ENCODE results near the gene SNX1. TPM values are rescaled to one million over a fixed set of nuclear protein-coding genes. Genes with fewer than 3 reads are reported as not detected.

The SNX1 gene
- total and polyA plus RNA-seq, 2 donors, result 36.6 to 85.6 TPM

GRCh38 chr15:64121614-64122013 lies 25.8 kb downstream of the SNX1 start:
- Histone ChIP-seq H3K4me1 (ENCODE audit: control insufficient read depth in 2 of 2, insufficient read depth in 2 of 2, low read length in 2 of 2) (peaks cover 0 to 3% of the 10 kb centered on the region in 2 donors), H3K36me3 (ENCODE audit: control insufficient read depth in 2 of 2, insufficient read depth in 2 of 2, low read length in 1 of 2) (peaks cover 52 to 85% of the 10 kb centered on the region in 2 donors), H3K27ac (ENCODE audit: low read depth in 1 of 2, low read length in 1 of 2) (no peak overlapping the region), H3K4me3 (ENCODE audit: low read length in 2 of 2) (no peak overlapping the region), H3K27me3 (ENCODE audit: control insufficient read depth in 2 of 2, insufficient read depth in 1 of 2, low read length in 1 of 2) (no peaks in the 10 kb centered on the region), H3K9me3 (ENCODE audit: control insufficient read depth in 2 of 2, insufficient read depth in 1 of 2, low read length in 1 of 2) (no peaks in the 10 kb centered on the region)
- no peak for DNase-seq (ENCODE audit: low read depth in 6 of 9, low spot score in 9 of 9)
- WGBS, result 98% methylated on average over 4 of the region's 4 CpGs

DNA sequence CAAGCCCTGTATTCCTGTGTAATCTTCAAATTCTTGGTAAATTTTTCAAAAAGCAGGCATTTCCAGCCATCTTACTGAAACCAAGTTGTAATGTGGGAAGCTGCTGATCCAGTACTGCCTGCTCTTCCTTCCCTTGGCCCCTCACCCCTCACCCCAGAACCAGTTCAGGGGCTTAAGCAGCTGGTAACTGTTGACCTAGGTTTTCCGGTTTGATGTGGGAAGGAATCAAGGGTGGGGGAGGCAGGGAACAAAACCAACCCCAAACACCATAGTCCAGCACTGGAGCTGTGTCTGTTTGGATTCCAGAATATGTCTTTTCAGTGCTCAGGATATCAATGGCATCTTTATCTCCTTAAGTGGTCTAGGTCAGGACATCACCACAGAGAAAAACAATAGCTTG lies 26.7 kb downstream of the SNX1 start:
- Histone ChIP-seq H3K4me1 (ENCODE audit: control insufficient read depth in 2 of 2, insufficient read depth in 2 of 2, low read length in 2 of 2) (peaks cover 0 to 3% of the 10 kb centered on the region in 2 donors), H3K36me3 (ENCODE audit: control insufficient read depth in 2 of 2, insufficient read depth in 2 of 2, low read length in 1 of 2) (peaks cover 51 to 85% of the 10 kb centered on the region in 2 donors), H3K27ac (ENCODE audit: low read depth in 1 of 2, low read length in 1 of 2) (no peak overlapping the region), H3K4me3 (ENCODE audit: low read length in 2 of 2) (no peak overlapping the region), H3K27me3 (ENCODE audit: control insufficient read depth in 2 of 2, insufficient read depth in 1 of 2, low read length in 1 of 2) (no peaks in the 10 kb centered on the region), H3K9me3 (ENCODE audit: control insufficient read depth in 2 of 2, insufficient read depth in 1 of 2, low read length in 1 of 2) (no peaks in the 10 kb centered on the region)
- no peak for DNase-seq (ENCODE audit: low read depth in 6 of 9, low spot score in 9 of 9)
- 98% methylated on average over 1 of the region's 1 CpG for WGBS

DNA sequence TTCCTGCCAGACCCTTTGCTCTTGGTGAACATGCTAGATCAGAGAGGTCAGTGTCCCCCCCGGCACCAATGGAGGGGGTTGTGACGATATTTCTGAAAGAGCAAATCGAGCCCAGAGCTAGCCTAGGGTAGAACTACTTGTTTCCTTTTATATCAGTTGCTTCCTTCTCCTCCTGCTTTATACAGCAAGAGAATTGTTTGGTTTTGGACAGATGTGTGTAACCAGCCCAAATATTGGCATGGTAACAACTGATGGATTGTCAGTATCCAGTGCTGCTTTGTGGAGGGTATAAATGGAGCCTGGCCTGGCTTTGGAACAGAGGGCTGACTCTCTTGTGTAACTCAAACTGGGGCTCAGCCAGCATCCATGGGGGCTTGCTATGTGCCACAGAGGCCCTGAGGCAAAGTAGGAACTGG lies 27.2 kb downstream of the SNX1 start:
- 95% methylated on average over 3 of the region's 3 CpGs for WGBS
- Histone ChIP-seq H3K4me1 (ENCODE audit: control insufficient read depth in 2 of 2, insufficient read depth in 2 of 2, low read length in 2 of 2) (peaks cover 0 to 3% of the 10 kb centered on the region in 2 donors), H3K27me3 (ENCODE audit: control insufficient read depth in 2 of 2, insufficient read depth in 1 of 2, low read length in 1 of 2) (no peaks in the 10 kb centered on the region), H3K36me3 (ENCODE audit: control insufficient read depth in 2 of 2, insufficient read depth in 2 of 2, low read length in 1 of 2) (peaks cover 51 to 85% of the 10 kb centered on the region in 2 donors), H3K9me3 (ENCODE audit: control insufficient read depth in 2 of 2, insufficient read depth in 1 of 2, low read length in 1 of 2) (no peaks in the 10 kb centered on the region), H3K4me3 (ENCODE audit: low read length in 2 of 2) (no peak overlapping the region), H3K27ac (ENCODE audit: low read depth in 1 of 2, low read length in 1 of 2) (no peak overlapping the region)
- DNase-seq (ENCODE audit: low read depth in 6 of 9, low spot score in 9 of 9), result no peak

DNA sequence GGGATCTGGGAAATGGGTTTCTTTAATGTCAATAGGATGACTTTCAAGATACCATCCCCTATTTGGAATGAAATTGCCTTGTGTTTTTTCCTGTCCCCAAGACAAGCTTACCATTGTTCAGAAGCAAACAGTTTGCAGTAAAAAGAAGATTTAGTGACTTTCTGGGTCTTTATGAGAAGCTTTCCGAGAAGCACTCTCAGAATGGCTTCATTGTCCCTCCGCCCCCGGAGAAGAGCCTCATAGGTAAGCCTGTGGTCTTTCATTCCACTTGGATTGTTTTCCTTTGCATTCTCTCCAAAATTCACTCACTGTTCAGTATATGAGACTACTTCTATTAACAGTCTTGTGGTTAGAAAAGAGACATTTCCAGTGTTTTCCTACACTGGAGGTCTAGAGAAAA lies 30.2 kb downstream of the SNX1 start:
- 79% methylated on average over 3 of the region's 3 CpGs for WGBS
- Histone ChIP-seq H3K27me3 (ENCODE audit: control insufficient read depth in 2 of 2, insufficient read depth in 1 of 2, low read length in 1 of 2) (no peaks in the 10 kb centered on the region), H3K4me1 (ENCODE audit: control insufficient read depth in 2 of 2, insufficient read depth in 2 of 2, low read length in 2 of 2) (peaks cover 0 to 3% of the 10 kb centered on the region in 2 donors), H3K36me3 (ENCODE audit: control insufficient read depth in 2 of 2, insufficient read depth in 2 of 2, low read length in 1 of 2) (peaks cover 52 to 84% of the 10 kb centered on the region in 2 donors), H3K4me3 (ENCODE audit: low read length in 2 of 2) (no peak overlapping the region), H3K27ac (ENCODE audit: low read depth in 1 of 2, low read length in 1 of 2) (no peak overlapping the region), H3K9me3 (ENCODE audit: control insufficient read depth in 2 of 2, insufficient read depth in 1 of 2, low read length in 1 of 2) (no peaks in the 10 kb centered on the region)
- no peak for DNase-seq (ENCODE audit: low read depth in 6 of 9, low spot score in 9 of 9)

DNA sequence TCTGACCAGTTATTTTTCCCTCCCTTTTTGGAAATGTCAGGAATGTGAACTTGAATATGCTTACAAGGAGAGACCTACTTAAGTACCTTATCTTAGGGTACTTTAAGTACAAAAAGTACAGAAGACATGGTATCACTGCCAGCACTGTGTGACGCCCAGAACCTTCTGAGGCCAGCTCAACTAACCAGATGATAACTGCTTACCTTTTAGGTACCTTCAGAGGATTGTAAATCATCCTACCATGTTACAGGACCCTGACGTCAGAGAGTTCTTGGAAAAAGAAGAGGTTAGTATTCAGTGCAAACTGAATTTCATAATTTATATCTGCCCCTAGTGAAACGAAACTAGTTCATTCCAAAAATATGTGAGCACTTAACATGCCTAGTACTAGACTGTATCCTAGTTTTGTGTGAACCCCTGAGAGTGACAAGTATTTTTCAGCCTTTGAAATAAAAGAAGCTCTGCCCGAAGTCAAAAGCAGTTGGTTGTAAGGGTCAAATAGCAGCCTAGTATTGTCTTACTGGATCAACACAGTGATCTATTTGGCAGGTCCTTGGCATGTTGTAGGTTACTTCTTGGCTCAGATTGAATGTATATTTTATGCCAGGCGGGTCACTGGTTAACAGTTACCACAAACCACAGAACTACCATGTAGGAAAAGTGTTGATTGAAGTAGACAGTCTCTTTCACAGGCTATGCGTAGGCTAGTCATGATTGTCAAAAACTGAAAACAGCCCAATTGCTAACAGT lies 31.9 kb downstream of the SNX1 start:
- no peak for DNase-seq (ENCODE audit: low read depth in 6 of 9, low spot score in 9 of 9)
- peak overlapping the region in 1 of 2 donors; percentile 20 for H3K27ac ChIP-seq (ENCODE audit: low read depth in 1 of 2, low read length in 1 of 2)
- no peaks in the 10 kb centered on the region for H3K27me3 ChIP-seq (ENCODE audit: control insufficient read depth in 2 of 2, insufficient read depth in 1 of 2, low read length in 1 of 2)
- 95% methylated on average over 6 of the region's 6 CpGs for WGBS
- no peaks in the 10 kb centered on the region for H3K9me3 ChIP-seq (ENCODE audit: control insufficient read depth in 2 of 2, insufficient read depth in 1 of 2, low read length in 1 of 2)
- peaks cover 0 to 4% of the 10 kb centered on the region in 2 donors for H3K4me1 ChIP-seq (ENCODE audit: control insufficient read depth in 2 of 2, insufficient read depth in 2 of 2, low read length in 2 of 2)
- no peak overlapping the region for H3K4me3 ChIP-seq (ENCODE audit: low read length in 2 of 2)
- peaks cover 60 to 86% of the 10 kb centered on the region in 2 donors for H3K36me3 ChIP-seq (ENCODE audit: control insufficient read depth in 2 of 2, insufficient read depth in 2 of 2, low read length in 1 of 2)

DNA sequence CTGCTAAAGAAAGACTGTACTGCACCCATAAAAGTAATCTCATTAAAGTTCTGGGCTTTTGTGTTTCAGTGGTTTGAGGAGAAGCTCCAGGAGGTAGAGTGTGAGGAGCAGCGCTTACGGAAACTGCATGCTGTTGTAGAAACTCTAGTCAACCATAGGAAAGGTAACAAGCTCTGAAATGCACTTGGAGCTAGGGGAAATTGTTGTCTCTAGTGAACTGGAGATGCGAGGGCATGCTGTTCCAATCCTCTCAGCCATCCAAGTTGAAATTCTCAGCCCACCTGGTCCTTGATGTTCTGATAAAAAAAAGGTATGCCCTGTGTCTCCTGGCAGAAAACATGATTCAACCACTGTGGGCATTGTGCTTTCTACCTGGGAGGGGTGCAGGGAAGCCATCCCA lies 34.4 kb downstream of the SNX1 start:
- no peak overlapping the region for H3K4me3 ChIP-seq (ENCODE audit: low read length in 2 of 2)
- H3K4me1 ChIP-seq (ENCODE audit: control insufficient read depth in 2 of 2, insufficient read depth in 2 of 2, low read length in 2 of 2), result peaks cover 0 to 4% of the 10 kb centered on the region in 2 donors
- 92% methylated on average over 3 of the region's 3 CpGs for WGBS
- no peaks in the 10 kb centered on the region for H3K9me3 ChIP-seq (ENCODE audit: control insufficient read depth in 2 of 2, insufficient read depth in 1 of 2, low read length in 1 of 2)
- no peaks in the 10 kb centered on the region for H3K27me3 ChIP-seq (ENCODE audit: control insufficient read depth in 2 of 2, insufficient read depth in 1 of 2, low read length in 1 of 2)
- H3K27ac ChIP-seq (ENCODE audit: low read depth in 1 of 2, low read length in 1 of 2), result peak overlapping the region in 1 of 2 donors; percentile 60
- H3K36me3 ChIP-seq (ENCODE audit: control insufficient read depth in 2 of 2, insufficient read depth in 2 of 2, low read length in 1 of 2), result peaks cover 70 to 87% of the 10 kb centered on the region in 2 donors
- no peak for DNase-seq (ENCODE audit: low read depth in 6 of 9, low spot score in 9 of 9)

GRCh38 chr15:64131547-64131946 lies 35.8 kb downstream of the SNX1 start:
- WGBS, result over 99% methylated on average over 7 of the region's 7 CpGs
- DNase-seq (ENCODE audit: low read depth in 6 of 9, low spot score in 9 of 9), result no peak
- H3K27me3 ChIP-seq (ENCODE audit: control insufficient read depth in 2 of 2, insufficient read depth in 1 of 2, low read length in 1 of 2), result no peaks in the 10 kb centered on the region
- H3K27ac ChIP-seq (ENCODE audit: low read depth in 1 of 2, low read length in 1 of 2), result peak overlapping the region in 1 of 2 donors; percentile 60
- no peaks in the 10 kb centered on the region for H3K9me3 ChIP-seq (ENCODE audit: control insufficient read depth in 2 of 2, insufficient read depth in 1 of 2, low read length in 1 of 2)
- peaks cover 0 to 4% of the 10 kb centered on the region in 2 donors for H3K4me1 ChIP-seq (ENCODE audit: control insufficient read depth in 2 of 2, insufficient read depth in 2 of 2, low read length in 2 of 2)
- peaks cover 72 to 91% of the 10 kb centered on the region in 2 donors for H3K36me3 ChIP-seq (ENCODE audit: control insufficient read depth in 2 of 2, insufficient read depth in 2 of 2, low read length in 1 of 2)
- H3K4me3 ChIP-seq (ENCODE audit: low read length in 2 of 2), result no peak overlapping the region

- Histone ChIP-seq H3K9me3 (ENCODE audit: control insufficient read depth in 2 of 2, insufficient read depth in 1 of 2, low read length in 1 of 2) (no peaks in the 10 kb centered on the region), H3K4me1 (ENCODE audit: control insufficient read depth in 2 of 2, insufficient read depth in 2 of 2, low read length in 2 of 2) (peaks cover 0 to 4% of the 10 kb centered on the region in 2 donors), H3K27ac (ENCODE audit: low read depth in 1 of 2, low read length in 1 of 2) (peak overlapping the region in 1 of 2 donors; percentile 19), H3K4me3 (ENCODE audit: low read length in 2 of 2) (no peak overlapping the region), H3K27me3 (ENCODE audit: control insufficient read depth in 2 of 2, insufficient read depth in 1 of 2, low read length in 1 of 2) (no peaks in the 10 kb centered on the region), H3K36me3 (ENCODE audit: control insufficient read depth in 2 of 2, insufficient read depth in 2 of 2, low read length in 1 of 2) (peaks cover 79 to 91% of the 10 kb centered on the region in 2 donors)
- DNase-seq (ENCODE audit: low read depth in 6 of 9, low spot score in 9 of 9), result no peak
- 98% methylated on average over 4 of the region's 4 CpGs for WGBS
Observed at GRCh38 chr15:64132217-64132616, 36.4 kb downstream of the SNX1 start.

DNA sequence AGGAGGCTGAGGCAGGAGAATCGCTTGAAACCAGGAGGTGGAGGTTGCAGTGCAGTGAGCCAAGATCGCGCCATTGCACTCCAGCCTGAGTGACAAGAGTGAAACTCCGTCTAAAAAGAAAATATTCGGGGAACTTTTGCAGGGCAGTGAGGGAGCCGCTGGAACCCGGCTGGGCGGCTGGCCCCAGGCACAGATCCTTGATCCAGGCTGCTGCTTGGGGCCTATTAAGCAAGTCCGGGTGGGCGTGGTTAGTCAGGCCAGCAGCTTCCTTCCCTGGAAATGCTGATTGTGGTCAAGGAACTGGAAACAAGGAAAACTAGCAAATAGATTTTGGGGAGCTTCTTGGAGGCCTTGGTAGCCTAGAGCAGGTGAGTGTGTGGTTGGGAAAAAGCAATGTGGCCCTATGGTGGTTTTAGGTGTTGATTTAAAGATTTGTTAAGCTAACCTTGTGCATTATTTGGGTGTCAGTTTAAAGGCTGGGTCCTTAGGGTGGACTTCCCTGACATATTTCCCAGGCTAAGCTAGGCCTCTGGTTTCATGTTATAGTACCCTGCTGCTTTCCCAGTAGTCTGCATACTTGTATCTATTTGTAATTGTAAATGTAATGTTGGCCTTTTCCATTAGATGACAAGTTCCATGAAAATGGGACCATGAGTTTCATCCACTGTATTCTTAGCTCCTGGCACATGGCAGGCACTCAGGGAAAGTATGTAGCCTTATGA lies 38.0 kb downstream of the SNX1 start:
- Histone ChIP-seq H3K9me3 (ENCODE audit: control insufficient read depth in 2 of 2, insufficient read depth in 1 of 2, low read length in 1 of 2) (no peaks in the 10 kb centered on the region), H3K4me3 (ENCODE audit: low read length in 2 of 2) (no peak overlapping the region), H3K27me3 (ENCODE audit: control insufficient read depth in 2 of 2, insufficient read depth in 1 of 2, low read length in 1 of 2) (no peaks in the 10 kb centered on the region), H3K36me3 (ENCODE audit: control insufficient read depth in 2 of 2, insufficient read depth in 2 of 2, low read length in 1 of 2) (peaks cover 78 to 92% of the 10 kb centered on the region in 2 donors), H3K27ac (ENCODE audit: low read depth in 1 of 2, low read length in 1 of 2) (no peak overlapping the region), H3K4me1 (ENCODE audit: control insufficient read depth in 2 of 2, insufficient read depth in 2 of 2, low read length in 2 of 2) (peaks cover 0 to 4% of the 10 kb centered on the region in 2 donors)
- no peak for DNase-seq (ENCODE audit: low read depth in 6 of 9, low spot score in 9 of 9)
- WGBS, result 97% methylated on average over 10 of the region's 10 CpGs
